Heart right ventricle (tissue), 16 donors: ENCODE data around the gene SIGLEC14. TPM values are rescaled to one million over a fixed set of nuclear protein-coding genes. Genes with fewer than 3 reads are reported as not detected.

ENCODE experiments used
- ATAC-seq, 8 donors: fragments of 200-7000 bp; cut with Tn5 transposase; one replicate each; pipeline ENCODE4 v1.9.1; 2020; ENCODE audit warnings: mild to moderate bottlenecking in 8 of 8, moderate library complexity in 8 of 8, moderate number of reproducible peaks in 1 of 8
- DNase-seq, 2 donors: peaks; one replicate each; pipeline ENCODE4 v3.0.0-alpha.2; 2020
- H3K27ac ChIP-seq, 10 donors: fragments of 200-600 bp; sonication (generic) in 2 of 10; one replicate each; pipeline versions ENCODE4 v1.5.0 to v1.8.0; 2020 to 2022; ENCODE audit warnings: mild to moderate bottlenecking in 3 of 10
- H3K27me3 ChIP-seq, 7 donors: fragments of 200-600 bp; one replicate each; pipeline ENCODE4 v1.8.0; 2021 to 2022; ENCODE audit warnings: mild to moderate bottlenecking in 2 of 7
- H3K36me3 ChIP-seq, 9 donors: fragments of 200-600 bp; sonication (generic) in 1 of 9; one replicate each; pipeline versions ENCODE4 v1.5.0 to v1.8.0; 2020 to 2022; ENCODE audit warnings: mild to moderate bottlenecking in 2 of 9
- H3K4me1 ChIP-seq, 9 donors: fragments of 200-600 bp; sonication (generic) in 1 of 9; one replicate each; pipeline versions ENCODE4 v1.5.0 to v1.8.0; 2020 to 2022; ENCODE audit warnings: mild to moderate bottlenecking in 4 of 9
- H3K4me3 ChIP-seq, 10 donors: fragments of 200-600 bp; sonication (generic) in 2 of 10; one replicate each; pipeline versions ENCODE4 v1.5.0 to v1.8.0; 2020 to 2022; ENCODE audit warnings: mild to moderate bottlenecking in 7 of 10, moderate library complexity in 2 of 10
- H3K9me3 ChIP-seq, 11 donors: fragments of 200-600 bp in 10 of 11; sonication (generic) in 2 of 11; one replicate each; pipeline versions ENCODE4 v1.5.0 to v1.8.0; 2013 to 2022; ENCODE audit warnings: mild to moderate bottlenecking in 2 of 11, control low read depth in 1 of 11, moderate library complexity in 1 of 11
- CTCF ChIP-seq, 9 donors: fragments of 200-600 bp; sonication (generic) in 2 of 9; IDR thresholded peaks; one replicate each; pipeline versions ENCODE4 v1.5.0 to v1.8.0; 2021 to 2022; ENCODE audit warnings: antibody characterized with exemption in 9 of 9, mild to moderate bottlenecking in 5 of 9, moderate library complexity in 1 of 9
- WGBS, 2 donors: extraction: QIAGEN DNeasy Blood & Tissue Kit; methylation state at CpG; one replicate each; pipeline ENCODE4 v1.1.7; 2013; ENCODE audit warnings: inconsistent platforms in 1 of 2; 5-methylcytosine and 5-hydroxymethylcytosine counted together
- intact Hi-C, 10 donors: fragments of 100-400 bp; cut with DNase I; formaldehyde crosslinking; loops; one replicate each; pipeline versions ENCODE4 v1.11.1 to v1.14.2; 2022
- polyA plus RNA-seq, 2 donors: library from polyadenylated mRNA; stranded (reverse); fragments of 200-250 nt; gene quantifications; one replicate each; pipeline ENCODE4 v1.2.3, GENCODE V29; 2013
- total RNA-seq, 10 donors: library from RNA; stranded (reverse); fragmentation: NEBNext Ultra II Directional in 3 of 10; extraction: Animal tissue kit (Norgen Biotek cat#: 25700) in 3 of 10; gene quantifications; one replicate each; pipeline versions ENCODE4 v1.2.1 to v1.2.4, GENCODE V29; 2021 to 2023
- donor health status: Arrhythmogenic right ventricular cardiomyopathy.
- donor health status: ischemic (EF 13 %, LVEDD 7.1; RV severe dilation, severe dysfunction).
- donor health status: healthy with polysubstance abuse.
- donor health status: DM: no; HTN: yes; CAD: no.
- donor health status: DM: no; HTN: no; CAD: no.
- donor health status: ischemic (EF 25% LVEDD 6.9; RV normal size, moderate dysfunction).
- donor health status: ischemic (EF 25% LVEDD 5.7; RV mildly dilated, moderate dysfunction).
- donor health status: healthy.
- donor health status: DM: yes; HTN: yes; CAD: no.
- donor health status: Ischemic cardiomyopathy.
- donor health status: ischemic (EF 35%, LVEDD 5.7; RV mildly dilated, moderate dysfunction).
- donor health status: nonischemic (EF 11% LVEDD 7.7; RV severe dilation, severe dysfunction).
- donor health status: DM: yes; HTN: yes; CAD: no.
- donor health status: PGD.
- donor health status: ischemic (EF 29% LVEDD 5.4; RV normal size, mild dysfunction).
- donor health status: nonischemic (EF 23%, LVEDD 6.1; RV moderate dilation, normal function).

SIGLEC14 gene
- total and polyA plus RNA-seq, 12 donors: 0.37 to 9.6 (median 1.2) TPM; not detected in 1

- H3K27me3 ChIP-seq: peaks cover 0 to 23% (median 11%) of the 10 kb centered on the region in 7 donors
- intact Hi-C loops: no loop called here
Observed at GRCh38 chr19:51628153-51628939, 18.3 kb downstream of the SIGLEC14 start.

GRCh38 chr19:51627491-51628138 lies 19.0 kb downstream of the SIGLEC14 start:
- DNase-seq: no peak
- TF ChIP-seq CTCF (IDR thresholded peaks at IDR 0.05): no peak
- WGBS, 2 donors: 58 to 62% methylated on average over 16 of the region's 16 CpGs
- Histone ChIP-seq H3K4me1 (no peaks in the 10 kb centered on the region), H3K9me3 (peaks cover 0 to 2% (median 0%) of the 10 kb centered on the region in 11 donors), H3K27me3 (peaks cover 0 to 23% (median 11%) of the 10 kb centered on the region in 7 donors), H3K27ac (no peak overlapping the region), H3K4me3 (peak overlapping the region in 1 of 10 donors; percentile 12), H3K36me3 (peaks cover 0 to 5% (median 0%) of the 10 kb centered on the region in 9 donors)
- intact Hi-C loops: no loop called here
- no peak for ATAC-seq

More at GRCh38 chr19:51628153-51628939, 18.3 kb downstream of the SIGLEC14 start:
- TF ChIP-seq CTCF (IDR thresholded peaks at IDR 0.05): no peak
- WGBS, 2 donors: 79 to 82% methylated on average over 14 of the region's 14 CpGs
- ATAC-seq (no peak), DNase-seq (no peak)
- peak overlapping the region in 1 of 10 donors; percentile 12 for H3K4me3 ChIP-seq
- H3K27ac ChIP-seq: no peak overlapping the region
- peaks cover 0 to 5% (median 0%) of the 10 kb centered on the region in 9 donors for H3K36me3 ChIP-seq
- H3K9me3 ChIP-seq: no peaks in the 10 kb centered on the region
- H3K4me1 ChIP-seq: no peaks in the 10 kb centered on the region

- DNase-seq (no peak), ATAC-seq (no peak)
- Histone ChIP-seq H3K9me3 (peaks cover 0 to 4% (median 0%) of the 10 kb centered on the region in 11 donors), H3K36me3 (peaks cover 0 to 5% (median 0%) of the 10 kb centered on the region in 9 donors), H3K27ac (no peak overlapping the region), H3K27me3 (peaks cover 0 to 23% (median 11%) of the 10 kb centered on the region in 7 donors), H3K4me3 (no peak overlapping the region), H3K4me1 (peaks cover 0 to under 1% (median 0%) of the 10 kb centered on the region in 9 donors)
- 53 to 54% methylated on average over 2 of the region's 2 CpGs for WGBS, 2 donors
- TF ChIP-seq CTCF (IDR thresholded peaks at IDR 0.05): no peak
- intact Hi-C loops: no loop called here
Observed at GRCh38 chr19:51626675-51627074, 19.9 kb downstream of the SIGLEC14 start.

- no peak for TF ChIP-seq CTCF (IDR thresholded peaks at IDR 0.05)
- 27 to 53% methylated on average over 2 of the region's 2 CpGs for WGBS, 2 donors
- Histone ChIP-seq H3K27me3 (peaks cover 0 to 18% (median 7%) of the 10 kb centered on the region in 7 donors), H3K4me3 (no peak overlapping the region), H3K4me1 (peaks cover 0 to 11% (median 0%) of the 10 kb centered on the region in 9 donors), H3K27ac (peak overlapping the region in 1 of 10 donors; percentile 13), H3K9me3 (peaks cover 0 to 4% (median 0%) of the 10 kb centered on the region in 11 donors), H3K36me3 (peaks cover 0 to 5% (median 0%) of the 10 kb centered on the region in 9 donors)
- DNase-seq (no peak), ATAC-seq (no peak)
- intact Hi-C loops: no loop called here
Observed at GRCh38 chr19:51621178-51621577, 25.4 kb downstream of the SIGLEC14 start.
